K562 (cell line): Measurements from ENCODE around the gene ANKS1A. TPM values are rescaled to one million over a fixed set of nuclear protein-coding genes. Genes with fewer than 3 reads are reported as not detected.

Experiments
- ATAC-seq: fragments of 200-7000 bp; cut with Tn5 transposase; 3 replicates; pipeline ENCODE4 v1.9.1; 2020; ENCODE audit warnings: moderate library complexity
- BruUV-seq: library from RNA; stranded (reverse); fragments of 400-500 nt; replicated peaks from 2 replicates; lab custom pipeline; 2021; lab: Mats Ljungman, UMichigan
- CTCF ChIA-PET: fragments of 300-600 bp; formaldehyde crosslinking; extraction: SDS; loops from one replicate; lab custom pipeline; 2021; ENCODE audit warnings: low intra/inter-chr PET ratio; lab: Yijun Ruan, JAX
- POLR2A ChIA-PET: fragments of 300-600, 350-650 bp; sonication (Branson Sonifier 250); formaldehyde crosslinking; extraction: SDS; loops from one replicate; lab custom pipeline; 2021; ENCODE audit warnings: antibody characterized with exemption, inconsistent platforms; lab: Yijun Ruan, JAX
- DNase-seq, 4 experiments: peaks; one replicate each; pipeline versions ENCODE4 v3.0.0 to v3.0.0-alpha.2; 2011 to 2018; ENCODE audit warnings: low spot score in 3 of 4, mixed read lengths in 3 of 4; ENCODE audit errors: extremely low read depth in 1 of 4
- FAIRE-seq: peaks from 2 replicates; lab custom pipeline; 2011; peaks lifted over from hg19 to GRCh38; lab: Jason Lieb, UNC
- H2AFZ ChIP-seq: 2 replicates; pipeline ENCODE4 v1.6.0; 2011; ENCODE audit warnings: low read depth, low read length, control low read depth, inconsistent platforms
- H3K27ac ChIP-seq: fragments of 200-600 bp; 3 replicates; pipeline ENCODE4 v1.8.0; 2011; ENCODE audit warnings: low read depth, mild to moderate bottlenecking, control low read depth, inconsistent platforms, low read length, moderate library complexity, mixed read lengths; ENCODE audit errors: extremely low read depth
- H3K27me3 ChIP-seq, 2 experiments: fragments of 300-600 bp in 1 of 2; 2 replicates in 1 of 2; 3 replicates in 1 of 2; pipeline versions ENCODE4 v1.6.0 to v1.8.0; 2011; ENCODE audit warnings: inconsistent platforms in 2 of 2, low read length in 2 of 2, mild to moderate bottlenecking in 1 of 2, mixed read lengths in 1 of 2, moderate library complexity in 1 of 2; ENCODE audit not compliant: control insufficient read depth in 2 of 2, insufficient read depth in 2 of 2
- H3K36me3 ChIP-seq: fragments of 300-600 bp; 3 replicates; pipeline ENCODE4 v1.8.0; 2011; ENCODE audit warnings: mild to moderate bottlenecking, low read length, inconsistent platforms; ENCODE audit not compliant: control insufficient read depth, insufficient read depth
- H3K4me1 ChIP-seq, 2 experiments: fragments of 200-600 bp in 1 of 2; replicated peaks in 1 of 2; 2 replicates in 1 of 2; 3 replicates in 1 of 2; pipeline versions ENCODE4 v1.5.1 to v1.8.0; 2011; ENCODE audit warnings: inconsistent platforms in 2 of 2, low read length in 2 of 2, mild to moderate bottlenecking in 1 of 2, mixed read lengths in 1 of 2, moderate library complexity in 1 of 2; ENCODE audit not compliant: control insufficient read depth in 2 of 2, insufficient read depth in 2 of 2
- H3K4me2 ChIP-seq: 2 replicates; pipeline ENCODE4 v1.6.1; 2011; ENCODE audit warnings: low read length, control low read depth, inconsistent platforms, mixed read lengths; ENCODE audit not compliant: insufficient read depth
- H3K4me3 ChIP-seq: fragments of 200-600 bp; sonication (generic), shearing (Covaris generic); 2 replicates; pipeline ENCODE4 v1.5.1; 2016; ENCODE audit warnings: control low read depth, inconsistent platforms
- H3K79me2 ChIP-seq: fragments of 200-600 bp; 3 replicates; pipeline ENCODE4 v1.8.0; 2011; ENCODE audit warnings: low read length, inconsistent platforms; ENCODE audit not compliant: control insufficient read depth, insufficient read depth
- H3K9ac ChIP-seq, 2 experiments: 2 replicates each; pipeline versions ENCODE4 v1.6.0 to v1.6.1; 2011; ENCODE audit warnings: low read depth in 2 of 2, low read length in 2 of 2, control low read depth in 1 of 2, inconsistent platforms in 1 of 2, mild to moderate bottlenecking in 1 of 2, mixed read lengths in 1 of 2; ENCODE audit not compliant: insufficient read depth in 1 of 2
- H3K9me1 ChIP-seq: one replicate; pipeline ENCODE4 v1.6.0; 2011; ENCODE audit warnings: inconsistent platforms, mild to moderate bottlenecking, low read length, moderate library complexity; ENCODE audit not compliant: control insufficient read depth, insufficient read depth
- H3K9me3 ChIP-seq: replicated peaks from 2 replicates; pipeline ENCODE4 v1.5.1; 2011; ENCODE audit warnings: low read depth, low read length, inconsistent platforms; ENCODE audit not compliant: control insufficient read depth, insufficient read depth
- H4K20me1 ChIP-seq: replicated peaks from 2 replicates; pipeline ENCODE4 v1.6.1; 2011; ENCODE audit warnings: low read length, inconsistent platforms, mixed read lengths; ENCODE audit not compliant: control insufficient read depth, insufficient read depth
- BHLHE40 ChIP-seq: IDR thresholded peaks from 2 replicates; pipeline ENCODE4 v1.6.1; 2011; ENCODE audit warnings: low read length, improper control_type of control experiment
- BRD4 ChIP-seq: fragments of 200-600 bp; sonication (generic); IDR thresholded peaks from 2 replicates; pipeline ENCODE4 v1.6.1; 2017; ENCODE audit warnings: inconsistent platforms
- ELF2 ChIP-seq: fragments of 250-450 bp; sonication (Bioruptor Pico); IDR thresholded peaks from 2 replicates; pipeline ENCODE4 v1.5.0; 2021; ENCODE audit warnings: mild to moderate bottlenecking
- FOXJ2 ChIP-seq: fragments of 200-800 bp; sonication (Bioruptor generic); IDR thresholded peaks from 2 replicates; pipeline ENCODE4 v1.6.1; 2016; ENCODE audit warnings: missing genetic modification characterization, missing compliant biosample characterization
- HBP1 ChIP-seq: fragments of 450-650 bp; formaldehyde crosslinking; IDR thresholded peaks from 2 replicates; pipeline ENCODE4 v1.4.0; 2022; ENCODE audit warnings: missing genetic modification characterization
- HMGN3 ChIP-seq: IDR thresholded peaks from 2 replicates; pipeline ENCODE4 v1.6.1; 2011; ENCODE audit warnings: borderline replicate concordance, low read depth, mild to moderate bottlenecking, mixed read lengths, low read length; ENCODE audit not compliant: insufficient read length; ENCODE audit errors: extremely low read depth
- MAZ ChIP-seq, 2 experiments: fragments of 450-650 bp in 1 of 2; sonication (generic) in 1 of 2; formaldehyde crosslinking; IDR thresholded peaks in 1 of 2; conservative IDR thresholded peaks in 1 of 2; 2 replicates each; pipeline versions ENCODE4 v1.4.0 to v1.5.0; 2020; ENCODE audit warnings: mild to moderate bottlenecking in 1 of 2, missing genetic modification reagents in 1 of 2
- MCM2 ChIP-seq: fragments of 450-650 bp; IDR thresholded peaks from 2 replicates; pipeline ENCODE4 v1.6.1; 2017; ENCODE audit warnings: low read depth, mild to moderate bottlenecking
- NFE2 ChIP-seq: IDR thresholded peaks from 2 replicates; pipeline ENCODE4 v1.6.1; 2014; ENCODE audit warnings: antibody characterized with exemption, low read depth
- POLR2AphosphoS2 ChIP-seq: IDR thresholded peaks from 2 replicates; pipeline ENCODE4 v1.6.1; 2012; ENCODE audit warnings: low read length, improper control_type of control experiment
- STAT5B ChIP-seq: fragments of 250-450 bp; sonication (Bioruptor Pico); IDR thresholded peaks from 2 replicates; pipeline ENCODE4 v1.8.0; 2021; ENCODE audit warnings: mild to moderate bottlenecking, inconsistent platforms
- TFE3 ChIP-seq: fragments of 450-650 bp; formaldehyde crosslinking; IDR thresholded peaks from 2 replicates; pipeline ENCODE4 v1.4.0; 2020; ENCODE audit warnings: mild to moderate bottlenecking, mixed read lengths
- ZBTB34 ChIP-seq: fragments of 250-450 bp; sonication (Bioruptor Pico); IDR thresholded peaks from 2 replicates; pipeline ENCODE4 v1.8.0; 2021; ENCODE audit warnings: mild to moderate bottlenecking, moderate library complexity
- ZKSCAN1 ChIP-seq: fragments of 150-350 bp; IDR thresholded peaks from 2 replicates; pipeline ENCODE4 v1.6.1; 2016; ENCODE audit warnings: low read depth, low read length
- ZNF224 ChIP-seq: sonication (generic); formaldehyde crosslinking; IDR thresholded peaks from 2 replicates; pipeline ENCODE4 v1.8.0; 2022; ENCODE audit warnings: mild to moderate bottlenecking, missing genetic modification reagents
- ZNF23 ChIP-seq: fragments of 250-450 bp; sonication (Bioruptor Pico); IDR thresholded peaks from 2 replicates; pipeline ENCODE4 v1.4.0; 2020; ENCODE audit warnings: mild to moderate bottlenecking
- ZNF239 ChIP-seq: fragments of 250-450 bp; sonication (Bioruptor Pico); IDR thresholded peaks from 2 replicates; pipeline ENCODE4 v1.4.0; 2020; ENCODE audit warnings: mild to moderate bottlenecking
- ZZZ3 ChIP-seq: fragments of 450-650 bp; IDR thresholded peaks from 2 replicates; pipeline ENCODE4 v1.6.1; 2016; ENCODE audit warnings: antibody characterized with exemption, mild to moderate bottlenecking, moderate library complexity
- WGBS: fragments of 100-300 bp; shearing (Covaris generic); methylation state at CpG from one replicate; pipeline ENCODE4 v1.1.6; 2016; ENCODE audit warnings: low coverage, mixed read lengths; ENCODE audit not compliant: insufficient coverage; ENCODE audit errors: missing lambda C conversion rate; 5-methylcytosine and 5-hydroxymethylcytosine counted together
- in situ Hi-C: fragments of 300-500 bp; cut with MboI; formaldehyde crosslinking; loops from 4 replicates; pipeline ENCODE4 v1.15.0; 2018; ENCODE audit warnings: inconsistent platforms, mixed read lengths
- intact Hi-C: fragments of 100-400 bp; cut with micrococcal nuclease; formaldehyde crosslinking; loops from 2 replicates; pipeline ENCODE4 v1.14.2; 2022
- polyA plus RNA-seq, 8 experiments: library from polyadenylated mRNA; depleted of rRNA in 4 of 8; stranded (reverse) in 5 of 8; unstranded in 3 of 8; fragments of >200 nt; fragmentation: Nextera tagmentation in 2 of 8; fragmentation: Illumina TruSeq in 1 of 8; extraction: Ambion mirVana in 2 of 8; extraction: Trizol in 1 of 8; gene quantifications; 2 replicates each; pipeline versions ENCODE4 v1.2.1 to v1.2.3, GENCODE V29; 2011 to 2014; ENCODE audit warnings: inconsistent platforms in 1 of 8, missing spikeins in 1 of 8
- total RNA-seq, 7 experiments: library from RNA; depleted of rRNA in 6 of 7; stranded (reverse); fragments of >200 nt in 6 of 7; fragmentation: Illumina TruSeq in 2 of 7; extraction: Trizol in 2 of 7; gene quantifications; 2 replicates each; pipeline versions ENCODE4 v1.2.1 to v1.2.3, GENCODE V29; 2011 to 2021; ENCODE audit warnings: low replicate concordance in 1 of 7

ANKS1A gene
- total and polyA plus RNA-seq, 9 of the 15 experiments (the other 6 are each of a cell fraction or from before 2014, with no cell fraction given) = 1.1 to 13.8 (median 5.3) TPM

- DNase-seq = no peak
- no peaks in the 10 kb centered on the region for H3K79me2 ChIP-seq
- no peak for FAIRE-seq
- BruUV-seq = no TSS peak
- no peaks in the 10 kb centered on the region for H3K36me3 ChIP-seq
- H4K20me1 ChIP-seq = no peaks in the 10 kb centered on the region
- no peaks in the 10 kb centered on the region for H3K9me3 ChIP-seq
- no peak overlapping the region for H2AFZ ChIP-seq
- WGBS = 96% methylated on average over 1 of the region's 1 CpG
- in situ Hi-C loops (no loop called here), intact Hi-C loops (no loop called here)
- POLR2A ChIA-PET = no interaction called here
- TF ChIP-seq ZNF23 (CRISPR knock-in tag) (no peak), FOXJ2 (tag) (no peak), TFE3 (CRISPR knock-in tag) (no peak), STAT5B (no peak), BRD4 (no peak), HBP1 (no peak), BHLHE40 (no peak), ELF2 (CRISPR knock-in tag) (no peak), ZNF224 (CRISPR knock-in tag) (no peak), ZZZ3 (no peak), MAZ (CRISPR knock-in tag; conservative IDR thresholded peaks at IDR 0.05 in 1 of 2, IDR thresholded peaks at IDR 0.05 in 1 of 2) (no peak), POLR2AphosphoS2 (no peak), HMGN3 (no peak), MCM2 (no peak), ZBTB34 (CRISPR knock-in tag) (no peak), NFE2 (no peak), ZKSCAN1 (no peak), ZNF239 (no peak)
- CTCF ChIA-PET = no interaction called here
- H3K4me1 ChIP-seq = no peaks in the 10 kb centered on the region
- H3K4me3 ChIP-seq = no peak overlapping the region
- no peak overlapping the region for H3K4me2 ChIP-seq
- no peak overlapping the region for H3K9ac ChIP-seq
- H3K27me3 ChIP-seq = no peaks in the 10 kb centered on the region
- no peak for ATAC-seq
- no peaks in the 10 kb centered on the region for H3K9me1 ChIP-seq
- no peak overlapping the region for H3K27ac ChIP-seq
Observed at GRCh38 chr6:34945317-34945716, 56.3 kb downstream of the ANKS1A start.
